Upper lobe of left lung (tissue), 4 donors: ENCODE data around the gene KRTAP17-1.

Source experiments
- POLR2A ChIP-seq, 4 donors: fragments of 450-650 bp; IDR thresholded peaks; one replicate each; pipeline ENCODE4 v1.5.1; 2016 to 2017; ENCODE audit warnings: antibody characterized with exemption in 4 of 4, mild to moderate bottlenecking in 2 of 4
- POLR2AphosphoS5 ChIP-seq, 2 donors: sonication (generic); formaldehyde crosslinking; IDR thresholded peaks; one replicate each; pipeline ENCODE4 v1.5.1; 2017; ENCODE audit warnings: antibody characterized with exemption in 2 of 2
- TF ChIP-seq, protein P1 (sequence below), 6 experiments: fragments of 450-650 bp in 4 of 6; fragments of 200-600 bp in 2 of 6; sonication (generic) in 2 of 6; IDR thresholded peaks; one replicate each; pipeline ENCODE4 v1.5.1; 2016 to 2019; ENCODE audit warnings: antibody characterized with exemption in 6 of 6

DNA sequence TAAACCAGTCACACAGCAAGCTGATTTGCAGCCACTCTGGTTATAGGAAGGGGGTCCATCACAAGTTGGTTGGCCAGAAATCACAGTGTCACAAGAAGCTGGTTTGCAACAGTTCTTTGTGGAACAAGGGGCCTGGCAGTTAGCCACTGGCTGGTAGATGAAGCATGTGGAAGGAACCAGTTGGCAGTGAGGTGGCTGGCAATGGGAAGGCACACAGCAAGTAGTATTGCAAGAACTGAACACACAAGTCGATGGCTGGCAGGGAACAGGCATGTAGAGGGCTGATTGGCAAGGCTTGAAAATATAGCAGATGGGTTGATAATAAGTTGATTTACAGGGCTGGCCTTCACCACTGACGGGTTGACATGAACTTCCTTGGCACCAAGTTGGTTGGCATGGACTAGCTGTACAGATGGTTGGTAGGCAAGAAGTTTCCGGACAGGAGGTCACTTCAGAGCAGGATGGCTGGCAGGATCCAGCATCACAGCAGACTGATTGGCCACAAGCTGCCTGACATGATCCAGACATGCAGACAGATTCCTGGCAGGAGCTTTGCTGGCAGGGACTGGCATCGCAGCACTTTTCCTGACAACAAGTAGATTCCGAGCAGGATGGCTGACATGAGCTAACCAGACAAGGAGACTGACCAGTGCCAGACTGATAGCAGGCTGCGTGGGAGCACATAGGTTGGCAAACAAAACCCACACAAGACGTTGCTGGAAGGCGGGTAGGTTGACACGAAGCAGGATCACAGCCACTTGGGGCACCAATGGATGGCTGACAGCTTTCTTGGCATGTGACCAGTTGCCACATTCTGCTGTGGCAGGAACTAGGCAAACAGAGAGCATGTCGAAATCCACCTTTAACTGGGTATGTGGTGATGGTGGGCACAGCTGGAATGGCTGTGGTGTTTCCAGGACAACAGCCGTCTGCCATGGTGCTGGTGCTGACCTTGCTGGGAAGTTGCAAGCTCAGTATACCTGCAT, 13.3 kb downstream of the KRTAP17-1 start, which contains the start of gene KRTAP29-1:
- no peak for TF ChIP-seq POLR2A (IDR thresholded peaks at IDR 0.05)
- TF ChIP-seq, protein P1, sequence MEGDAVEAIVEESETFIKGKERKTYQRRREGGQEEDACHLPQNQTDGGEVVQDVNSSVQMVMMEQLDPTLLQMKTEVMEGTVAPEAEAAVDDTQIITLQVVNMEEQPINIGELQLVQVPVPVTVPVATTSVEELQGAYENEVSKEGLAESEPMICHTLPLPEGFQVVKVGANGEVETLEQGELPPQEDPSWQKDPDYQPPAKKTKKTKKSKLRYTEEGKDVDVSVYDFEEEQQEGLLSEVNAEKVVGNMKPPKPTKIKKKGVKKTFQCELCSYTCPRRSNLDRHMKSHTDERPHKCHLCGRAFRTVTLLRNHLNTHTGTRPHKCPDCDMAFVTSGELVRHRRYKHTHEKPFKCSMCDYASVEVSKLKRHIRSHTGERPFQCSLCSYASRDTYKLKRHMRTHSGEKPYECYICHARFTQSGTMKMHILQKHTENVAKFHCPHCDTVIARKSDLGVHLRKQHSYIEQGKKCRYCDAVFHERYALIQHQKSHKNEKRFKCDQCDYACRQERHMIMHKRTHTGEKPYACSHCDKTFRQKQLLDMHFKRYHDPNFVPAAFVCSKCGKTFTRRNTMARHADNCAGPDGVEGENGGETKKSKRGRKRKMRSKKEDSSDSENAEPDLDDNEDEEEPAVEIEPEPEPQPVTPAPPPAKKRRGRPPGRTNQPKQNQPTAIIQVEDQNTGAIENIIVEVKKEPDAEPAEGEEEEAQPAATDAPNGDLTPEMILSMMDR (IDR thresholded peaks at IDR 0.05) = no peak
- TF ChIP-seq POLR2AphosphoS5 (IDR thresholded peaks at IDR 0.05) = no peak
